PFSK-1 (cell line): ENCODE measurements around the gene SERINC3.

Experiments used
- POLR2AphosphoS5 ChIP-seq: IDR thresholded peaks from 2 replicates; pipeline ENCODE4 v1.6.1; 2012; ENCODE audit warnings: low read depth, mild to moderate bottlenecking, control low read depth, low read length, moderate library complexity
- SIN3A ChIP-seq: IDR thresholded peaks from 2 replicates; pipeline ENCODE4 v1.6.1; 2012; ENCODE audit warnings: mild to moderate bottlenecking, low read length, moderate library complexity, borderline replicate concordance; ENCODE audit not compliant: insufficient read depth
- TAF1 ChIP-seq: IDR thresholded peaks from 2 replicates; pipeline ENCODE4 v1.6.1; 2012; ENCODE audit warnings: low read length, control low read depth, borderline replicate concordance; ENCODE audit not compliant: insufficient read depth
- TF ChIP-seq, protein P1 (sequence below), 2 experiments: IDR thresholded peaks; 2 replicates each; pipeline versions ENCODE4 v1.6.1 to v1.8.0; 2011 to 2012; ENCODE audit warnings: low read depth in 2 of 2, low read length in 2 of 2, control low read depth in 1 of 2, inconsistent platforms in 1 of 2, mild to moderate bottlenecking in 1 of 2, moderate library complexity in 1 of 2; ENCODE audit not compliant: insufficient read depth in 1 of 2

DNA sequence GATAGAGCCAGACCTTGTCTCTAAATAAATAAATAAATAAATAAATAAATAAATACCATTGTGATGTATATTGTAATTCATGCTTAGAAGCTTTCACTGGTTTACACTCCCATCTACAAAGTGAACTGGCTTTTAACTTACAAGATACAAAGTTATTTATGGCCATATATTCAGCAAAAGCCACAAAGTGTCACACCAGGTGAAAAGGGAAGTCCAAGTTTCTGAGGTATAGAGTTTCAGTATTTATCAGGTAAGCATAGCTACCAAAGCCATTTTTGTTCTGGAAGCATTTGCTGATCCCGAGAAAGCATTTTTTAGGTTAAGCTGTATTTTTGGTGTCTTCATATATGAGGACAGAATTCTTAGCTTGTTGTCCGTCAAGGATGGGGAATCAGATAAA, 38.4 kb upstream of the SERINC3 start:
- no peak for TF ChIP-seq TAF1
- TF ChIP-seq, protein P1, sequence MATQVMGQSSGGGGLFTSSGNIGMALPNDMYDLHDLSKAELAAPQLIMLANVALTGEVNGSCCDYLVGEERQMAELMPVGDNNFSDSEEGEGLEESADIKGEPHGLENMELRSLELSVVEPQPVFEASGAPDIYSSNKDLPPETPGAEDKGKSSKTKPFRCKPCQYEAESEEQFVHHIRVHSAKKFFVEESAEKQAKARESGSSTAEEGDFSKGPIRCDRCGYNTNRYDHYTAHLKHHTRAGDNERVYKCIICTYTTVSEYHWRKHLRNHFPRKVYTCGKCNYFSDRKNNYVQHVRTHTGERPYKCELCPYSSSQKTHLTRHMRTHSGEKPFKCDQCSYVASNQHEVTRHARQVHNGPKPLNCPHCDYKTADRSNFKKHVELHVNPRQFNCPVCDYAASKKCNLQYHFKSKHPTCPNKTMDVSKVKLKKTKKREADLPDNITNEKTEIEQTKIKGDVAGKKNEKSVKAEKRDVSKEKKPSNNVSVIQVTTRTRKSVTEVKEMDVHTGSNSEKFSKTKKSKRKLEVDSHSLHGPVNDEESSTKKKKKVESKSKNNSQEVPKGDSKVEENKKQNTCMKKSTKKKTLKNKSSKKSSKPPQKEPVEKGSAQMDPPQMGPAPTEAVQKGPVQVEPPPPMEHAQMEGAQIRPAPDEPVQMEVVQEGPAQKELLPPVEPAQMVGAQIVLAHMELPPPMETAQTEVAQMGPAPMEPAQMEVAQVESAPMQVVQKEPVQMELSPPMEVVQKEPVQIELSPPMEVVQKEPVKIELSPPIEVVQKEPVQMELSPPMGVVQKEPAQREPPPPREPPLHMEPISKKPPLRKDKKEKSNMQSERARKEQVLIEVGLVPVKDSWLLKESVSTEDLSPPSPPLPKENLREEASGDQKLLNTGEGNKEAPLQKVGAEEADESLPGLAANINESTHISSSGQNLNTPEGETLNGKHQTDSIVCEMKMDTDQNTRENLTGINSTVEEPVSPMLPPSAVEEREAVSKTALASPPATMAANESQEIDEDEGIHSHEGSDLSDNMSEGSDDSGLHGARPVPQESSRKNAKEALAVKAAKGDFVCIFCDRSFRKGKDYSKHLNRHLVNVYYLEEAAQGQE (IDR thresholded peaks at IDR 0.05; ENCODE audit: insufficient read depth in 1 of 2, low read depth in 2 of 2, low read length in 2 of 2): no peak
- no peak for TF ChIP-seq SIN3A
- TF ChIP-seq POLR2AphosphoS5: no peak
